ENCODE results near the gene TMEM217.
"Not testable (repeated sequence)": the region's sequence is repeated elsewhere in the genome, so short reads cannot be mapped to it uniquely, and the experiment has no call there.

TMEM217 gene

GRCh38 chr6:37257634-37258404 lies at the start of gene TMEM217, which contains the start of gene TBC1D22B:
TMEM217 (minus strand) TSS chr6:37258144; CDS start chr6:37219030, 39,114 bp downstream.
TBC1D22B (plus strand) TSS chr6:37257772; CDS start chr6:37257918, 146 bp downstream.
- DNase-seq (ENCODE audit: low read depth in 2 of 2) = peak; percentile 90 to 93

- not testable (repeated sequence) for DNase-seq (ENCODE audit: low read depth in 2 of 2)
These were observed 49.5 kb upstream of the TMEM217 start for GRCh38 chr6:37307484-37307883.

- no peak for DNase-seq (ENCODE audit: low read depth in 2 of 2)
These were observed 48.8 kb upstream of the TMEM217 start for GRCh38 chr6:37306624-37307222.

- no peak for DNase-seq (ENCODE audit: low read depth in 2 of 2)
These were observed 48.0 kb upstream of the TMEM217 start for GRCh38 chr6:37305841-37306425.

GRCh38 chr6:37304766-37305165 lies 46.8 kb upstream of the TMEM217 start:
- DNase-seq (ENCODE audit: low read depth in 2 of 2) = no peak

GRCh38 chr6:37303891-37304503 lies 46.1 kb upstream of the TMEM217 start:
- DNase-seq (ENCODE audit: low read depth in 2 of 2) = no peak

GRCh38 chr6:37303091-37303660 lies 45.2 kb upstream of the TMEM217 start:
- no peak for DNase-seq (ENCODE audit: low read depth in 2 of 2)

GRCh38 chr6:37302086-37302686 lies 44.2 kb upstream of the TMEM217 start:
- DNase-seq (ENCODE audit: low read depth in 2 of 2) = no peak

- DNase-seq (ENCODE audit: low read depth in 2 of 2) = no peak
These were observed 42.0 kb upstream of the TMEM217 start for GRCh38 chr6:37299990-37300389.

- no peak for DNase-seq (ENCODE audit: low read depth in 2 of 2)
These were observed 41.0 kb upstream of the TMEM217 start for GRCh38 chr6:37298958-37299357.

- not testable (repeated sequence) for DNase-seq (ENCODE audit: low read depth in 2 of 2)
These were observed 39.7 kb upstream of the TMEM217 start for GRCh38 chr6:37297637-37298036.

GRCh38 chr6:37293426-37293825 lies 35.5 kb upstream of the TMEM217 start:
- no peak for DNase-seq (ENCODE audit: low read depth in 2 of 2)

GRCh38 chr6:37289931-37290330 lies 32.0 kb upstream of the TMEM217 start:
- no peak for DNase-seq (ENCODE audit: low read depth in 2 of 2)

GRCh38 chr6:37288247-37288646 lies 30.3 kb upstream of the TMEM217 start:
- no peak for DNase-seq (ENCODE audit: low read depth in 2 of 2)

GRCh38 chr6:37287519-37288157 lies 29.7 kb upstream of the TMEM217 start:
- DNase-seq (ENCODE audit: low read depth in 2 of 2) = no peak

GRCh38 chr6:37285861-37286311 lies 27.9 kb upstream of the TMEM217 start:
- DNase-seq (ENCODE audit: low read depth in 2 of 2) = no peak

GRCh38 chr6:37284781-37285180 lies 26.8 kb upstream of the TMEM217 start:
- no peak for DNase-seq (ENCODE audit: low read depth in 2 of 2)

- no peak for DNase-seq (ENCODE audit: low read depth in 2 of 2)
These were observed 25.8 kb upstream of the TMEM217 start for GRCh38 chr6:37283671-37284151.

- DNase-seq (ENCODE audit: low read depth in 2 of 2) = no peak
These were observed 25.3 kb upstream of the TMEM217 start for GRCh38 chr6:37283268-37283667.

- DNase-seq (ENCODE audit: low read depth in 2 of 2) = no peak
These were observed 24.4 kb upstream of the TMEM217 start for GRCh38 chr6:37282371-37282770.

Measured in stimulated activated CD8-positive, alpha-beta memory T cell treated with anti-CD3 and anti-CD28 coated beads, Interleukin-15, amount 100 ng/mL, for 4 hours (primary cell).